SK-N-MC (cell line): ENCODE measurements around the gene NDUFB5.

Source experiments
- DNase-seq: peaks from one replicate; pipeline ENCODE4 v3.0.0-alpha.2; 2011; ENCODE audit warnings: low read depth, low spot score
- H3K27ac ChIP-seq: fragments of 200-600 bp; sonication (generic); 2 replicates; pipeline ENCODE4 v1.5.1; 2016; ENCODE audit warnings: mixed run types
- H3K36me3 ChIP-seq: fragments of 200-600 bp; sonication (generic); 2 replicates; pipeline ENCODE4 v1.6.1; 2017; ENCODE audit warnings: antibody characterized with exemption, low read length, mixed read lengths; ENCODE audit not compliant: insufficient read depth
- H3K4me3 ChIP-seq: fragments of 200-600 bp; sonication (generic); 2 replicates; pipeline ENCODE4 v1.5.1; 2016
- H3K9ac ChIP-seq: fragments of 200-600 bp; sonication (generic); 2 replicates; pipeline ENCODE4 v1.8.0; 2017; ENCODE audit warnings: mixed run types, mixed read lengths; ENCODE audit not compliant: insufficient read length
- H3K9me3 ChIP-seq: fragments of 200-600 bp; sonication (generic); 2 replicates; pipeline ENCODE4 v1.6.1; 2017; ENCODE audit warnings: low read depth, mild to moderate bottlenecking, antibody characterized with exemption, low read length, moderate library complexity, mixed read lengths
- EZH2 ChIP-seq: fragments of 200-600 bp; sonication (generic); IDR thresholded peaks from one replicate; pipeline ENCODE4 v1.6.1; 2017; ENCODE audit warnings: antibody characterized with exemption
- FOXP2 ChIP-seq: optimal IDR thresholded peaks from 2 replicates; pipeline ENCODE3; 2011; ENCODE audit warnings: mild to moderate bottlenecking, moderate library complexity; ENCODE audit not compliant: insufficient read depth; ENCODE audit errors: extremely low read length, control extremely low read depth
- POLR2AphosphoS5 ChIP-seq: IDR thresholded peaks from 2 replicates; pipeline ENCODE4 v1.6.1; 2012; ENCODE audit warnings: mild to moderate bottlenecking, low read depth, low read length, borderline replicate concordance

Gene NDUFB5

DNA sequence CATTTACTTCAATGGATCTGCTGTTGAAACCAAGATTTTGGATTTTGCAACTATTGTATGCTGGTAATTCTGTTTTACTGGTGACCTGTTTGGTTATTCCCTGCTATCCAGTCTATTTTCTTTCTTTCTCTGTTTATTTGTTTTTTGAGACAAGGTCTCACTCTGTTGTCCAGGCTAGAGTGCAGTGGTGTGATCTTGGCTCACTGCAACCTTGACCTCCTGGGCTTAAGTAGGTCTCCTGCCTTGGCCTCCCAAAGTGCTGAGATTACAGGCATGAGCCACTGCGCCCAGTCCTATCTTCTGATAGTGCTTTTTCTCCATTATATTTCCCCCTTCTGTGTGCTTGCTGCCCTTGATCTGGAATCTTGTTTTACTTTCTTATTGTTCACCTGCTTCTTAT lies 63.8 kb downstream of the NDUFB5 start:
- Histone ChIP-seq H3K27ac (no peak overlapping the region), H3K4me3 (no peak overlapping the region), H3K9me3 (no peaks in the 10 kb centered on the region), H3K9ac (no peak overlapping the region), H3K36me3 (no peaks in the 10 kb centered on the region)
- TF ChIP-seq FOXP2 (no peak), EZH2 (no peak), POLR2AphosphoS5 (no peak)
- DNase-seq = no peak

GRCh38 chr3:179670311-179670710 lies 65.7 kb downstream of the NDUFB5 start:
- TF ChIP-seq FOXP2 (no peak), EZH2 (no peak), POLR2AphosphoS5 (no peak)
- no peak for DNase-seq
- no peak overlapping the region for H3K4me3 ChIP-seq

GRCh38 chr3:179671309-179671708 lies 66.7 kb downstream of the NDUFB5 start:
- TF ChIP-seq FOXP2 (no peak), EZH2 (no peak), POLR2AphosphoS5 (no peak)
- DNase-seq = no peak
- Histone ChIP-seq H3K36me3 (no peaks in the 10 kb centered on the region), H3K9ac (no peak overlapping the region), H3K4me3 (no peak overlapping the region), H3K27ac (no peak overlapping the region), H3K9me3 (no peaks in the 10 kb centered on the region)

More at GRCh38 chr3:179670311-179670710, 65.7 kb downstream of the NDUFB5 start:
- H3K27ac ChIP-seq = no peak overlapping the region
- H3K9me3 ChIP-seq = no peaks in the 10 kb centered on the region
- no peak overlapping the region for H3K9ac ChIP-seq
- H3K36me3 ChIP-seq = no peaks in the 10 kb centered on the region

GRCh38 chr3:179671747-179672242 lies 67.2 kb downstream of the NDUFB5 start:
- H3K9ac ChIP-seq = no peak overlapping the region
- H3K9me3 ChIP-seq = no peaks in the 10 kb centered on the region
- H3K27ac ChIP-seq = no peak overlapping the region
- H3K4me3 ChIP-seq = no peak overlapping the region
- no peak for TF ChIP-seq EZH2
- TF ChIP-seq POLR2AphosphoS5 = no peak
- no peak for TF ChIP-seq FOXP2
- no peak for DNase-seq
- no peaks in the 10 kb centered on the region for H3K36me3 ChIP-seq

DNA sequence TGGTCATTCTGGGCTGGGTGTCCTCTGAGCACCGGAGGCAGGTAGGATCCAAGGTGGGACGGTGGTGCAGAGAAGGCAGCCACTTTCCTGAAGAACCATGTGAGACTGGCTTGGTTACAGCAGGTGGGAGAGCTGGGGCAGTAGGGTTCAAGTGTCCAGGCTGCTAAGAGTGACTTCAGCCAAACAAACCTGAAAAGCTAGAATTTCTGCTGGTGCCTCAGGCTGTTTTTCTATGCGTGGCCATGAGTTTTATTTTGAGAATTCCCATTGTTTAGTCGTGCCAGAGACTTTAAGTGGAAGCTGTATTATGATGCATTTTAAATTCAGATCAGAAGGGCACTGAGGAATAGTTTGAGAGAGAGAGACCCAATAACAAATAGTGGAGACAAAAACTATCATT lies 68.3 kb downstream of the NDUFB5 start:
- Histone ChIP-seq H3K9ac (no peak overlapping the region), H3K9me3 (no peaks in the 10 kb centered on the region), H3K36me3 (no peaks in the 10 kb centered on the region), H3K27ac (no peak overlapping the region), H3K4me3 (no peak overlapping the region)
- DNase-seq = no peak
- TF ChIP-seq EZH2 (no peak), FOXP2 (no peak), POLR2AphosphoS5 (no peak)

GRCh38 chr3:179673523-179673922 lies 68.9 kb downstream of the NDUFB5 start:
- Histone ChIP-seq H3K36me3 (no peaks in the 10 kb centered on the region), H3K9ac (no peak overlapping the region), H3K4me3 (no peak overlapping the region), H3K27ac (no peak overlapping the region), H3K9me3 (no peaks in the 10 kb centered on the region)
- TF ChIP-seq FOXP2 (no peak), POLR2AphosphoS5 (no peak), EZH2 (no peak)
- no peak for DNase-seq

- Histone ChIP-seq H3K9ac (no peak overlapping the region), H3K9me3 (no peaks in the 10 kb centered on the region), H3K36me3 (no peaks in the 10 kb centered on the region), H3K27ac (no peak overlapping the region), H3K4me3 (no peak overlapping the region)
- TF ChIP-seq POLR2AphosphoS5 (no peak), FOXP2 (no peak), EZH2 (no peak)
- DNase-seq = no peak
Measured at GRCh38 chr3:179676081-179676480, 71.5 kb downstream of the NDUFB5 start.
